HUES64 (cell line): ENCODE measurements around the gene ARHGAP6.

Experiments
- H3K27ac ChIP-seq: 2 replicates; pipeline ENCODE4 v1.7.0; 2013; ENCODE audit warnings: low read depth, low read length, inconsistent platforms
- H3K27me3 ChIP-seq: 2 replicates; pipeline ENCODE4 v1.6.1; 2013; ENCODE audit warnings: mild to moderate bottlenecking, low read length; ENCODE audit not compliant: insufficient read depth
- H3K36me3 ChIP-seq: 2 replicates; pipeline ENCODE4 v1.6.1; 2013; ENCODE audit warnings: mild to moderate bottlenecking, low read length; ENCODE audit not compliant: insufficient read depth
- H3K4me1 ChIP-seq: 2 replicates; pipeline ENCODE4 v1.6.1; 2013; ENCODE audit warnings: mild to moderate bottlenecking, low read length, moderate library complexity; ENCODE audit not compliant: insufficient read depth
- H3K4me3 ChIP-seq: 2 replicates; pipeline ENCODE4 v1.5.1; 2013; ENCODE audit warnings: mild to moderate bottlenecking, low read length, moderate library complexity
- H3K9ac ChIP-seq: 2 replicates; pipeline ENCODE4 v1.6.1; 2013; ENCODE audit warnings: mild to moderate bottlenecking, low read depth, low read length
- H3K9me3 ChIP-seq: 2 replicates; pipeline ENCODE4 v1.6.1; 2013; ENCODE audit warnings: low read depth, low read length; ENCODE audit not compliant: insufficient read depth
- WGBS: fragments of 150-250, 120-280 bp; methylation state at CpG from one replicate; pipeline ENCODE4 v1.1.7; 2013; ENCODE audit warnings: missing lambda C conversion rate; 5-methylcytosine and 5-hydroxymethylcytosine counted together

Gene ARHGAP6

GRCh38 chrX:11421805-11422524, 243.8 kb downstream of the ARHGAP6 start:
- Histone ChIP-seq H3K4me3 (no peak overlapping the region), H3K27ac (no peak overlapping the region), H3K36me3 (no peaks in the 10 kb centered on the region), H3K9me3 (no peaks in the 10 kb centered on the region), H3K4me1 (no peaks in the 10 kb centered on the region), H3K9ac (no peak overlapping the region), H3K27me3 (peaks cover 13% of the 10 kb centered on the region)
- WGBS: 97% methylated on average over 2 of the region's 5 CpGs

- H3K9ac ChIP-seq: no peak overlapping the region
- WGBS: 93% methylated on average over 3 of the region's 4 CpGs
- H3K4me1 ChIP-seq: no peaks in the 10 kb centered on the region
- no peaks in the 10 kb centered on the region for H3K36me3 ChIP-seq
- H3K9me3 ChIP-seq: no peaks in the 10 kb centered on the region
- no peak overlapping the region for H3K4me3 ChIP-seq
- no peak overlapping the region for H3K27ac ChIP-seq
- H3K27me3 ChIP-seq: peaks cover 2% of the 10 kb centered on the region; the same call in 1 of the 2 replicates
These were observed 244.9 kb downstream of the ARHGAP6 start for GRCh38 chrX:11420851-11421250.

GRCh38 chrX:11419102-11419501, 246.6 kb downstream of the ARHGAP6 start:
- WGBS: 90% methylated on average over 6 of the region's 6 CpGs
- H3K27me3 ChIP-seq: no peaks in the 10 kb centered on the region

GRCh38 chrX:11416600-11416999, 249.1 kb downstream of the ARHGAP6 start:
- Histone ChIP-seq H3K27me3 (no peaks in the 10 kb centered on the region), H3K9me3 (no peaks in the 10 kb centered on the region), H3K4me1 (no peaks in the 10 kb centered on the region), H3K36me3 (no peaks in the 10 kb centered on the region), H3K27ac (no peak overlapping the region), H3K9ac (no peak overlapping the region), H3K4me3 (no peak overlapping the region)
- WGBS: 95% methylated on average over 12 of the region's 13 CpGs

More at GRCh38 chrX:11419102-11419501, 246.6 kb downstream of the ARHGAP6 start:
- H3K9me3 ChIP-seq: no peaks in the 10 kb centered on the region
- no peaks in the 10 kb centered on the region for H3K4me1 ChIP-seq
- H3K27ac ChIP-seq: no peak overlapping the region
- H3K9ac ChIP-seq: no peak overlapping the region
- H3K36me3 ChIP-seq: no peaks in the 10 kb centered on the region
- H3K4me3 ChIP-seq: no peak overlapping the region

- H3K27ac ChIP-seq: no peak overlapping the region
- WGBS: no CpG with 5 or more reads among the region's 1 CpG
- H3K36me3 ChIP-seq: no peaks in the 10 kb centered on the region
- H3K27me3 ChIP-seq: no peaks in the 10 kb centered on the region
- H3K4me1 ChIP-seq: no peaks in the 10 kb centered on the region
- no peak overlapping the region for H3K4me3 ChIP-seq
- H3K9me3 ChIP-seq: no peaks in the 10 kb centered on the region
- no peak overlapping the region for H3K9ac ChIP-seq
These were observed 251.6 kb downstream of the ARHGAP6 start for GRCh38 chrX:11414091-11414490.

GRCh38 chrX:11412715-11413623, 252.8 kb downstream of the ARHGAP6 start:
- Histone ChIP-seq H3K27me3 (no peaks in the 10 kb centered on the region), H3K36me3 (no peaks in the 10 kb centered on the region), H3K4me3 (no peak overlapping the region), H3K27ac (no peak overlapping the region), H3K4me1 (no peaks in the 10 kb centered on the region), H3K9me3 (no peaks in the 10 kb centered on the region), H3K9ac (no peak overlapping the region)
- WGBS: 84% methylated on average over 9 of the region's 10 CpGs

GRCh38 chrX:11409957-11410356, 255.8 kb downstream of the ARHGAP6 start:
- no peaks in the 10 kb centered on the region for H3K4me1 ChIP-seq

GRCh38 chrX:11408783-11409182, 256.9 kb downstream of the ARHGAP6 start:
- H3K9me3 ChIP-seq: no peaks in the 10 kb centered on the region
- no peaks in the 10 kb centered on the region for H3K27me3 ChIP-seq
- H3K4me3 ChIP-seq: no peak overlapping the region
- H3K27ac ChIP-seq: no peak overlapping the region
- H3K9ac ChIP-seq: no peak overlapping the region
- H3K36me3 ChIP-seq: no peaks in the 10 kb centered on the region
- 92% methylated on average over 3 of the region's 3 CpGs for WGBS
- no peaks in the 10 kb centered on the region for H3K4me1 ChIP-seq

More at GRCh38 chrX:11409957-11410356, 255.8 kb downstream of the ARHGAP6 start:
- no peaks in the 10 kb centered on the region for H3K9me3 ChIP-seq
- no peak overlapping the region for H3K9ac ChIP-seq
- H3K4me3 ChIP-seq: no peak overlapping the region
- no peak overlapping the region for H3K27ac ChIP-seq
- no peaks in the 10 kb centered on the region for H3K27me3 ChIP-seq
- 90% methylated on average over 3 of the region's 3 CpGs for WGBS
- H3K36me3 ChIP-seq: no peaks in the 10 kb centered on the region

- Histone ChIP-seq H3K9me3 (no peaks in the 10 kb centered on the region), H3K9ac (no peak overlapping the region), H3K36me3 (no peaks in the 10 kb centered on the region), H3K27ac (no peak overlapping the region), H3K4me3 (no peak overlapping the region), H3K27me3 (no peaks in the 10 kb centered on the region), H3K4me1 (no peaks in the 10 kb centered on the region)
- WGBS: 91% methylated on average over 5 of the region's 5 CpGs
These were observed 257.7 kb downstream of the ARHGAP6 start for GRCh38 chrX:11408109-11408405.

GRCh38 chrX:11407331-11408108, 258.2 kb downstream of the ARHGAP6 start:
- H3K4me3 ChIP-seq: no peak overlapping the region
- 88% methylated on average over 2 of the region's 2 CpGs for WGBS
- H3K27ac ChIP-seq: no peak overlapping the region
- H3K9me3 ChIP-seq: no peaks in the 10 kb centered on the region
- no peak overlapping the region for H3K9ac ChIP-seq
- H3K4me1 ChIP-seq: no peaks in the 10 kb centered on the region
- H3K36me3 ChIP-seq: no peaks in the 10 kb centered on the region
- H3K27me3 ChIP-seq: no peaks in the 10 kb centered on the region
